ENCODE results near the gene NCOA5. TPM values are rescaled to one million over a fixed set of nuclear protein-coding genes. Genes with fewer than 3 reads are reported as not detected.

Gene NCOA5
- total and polyA plus RNA-seq, 3 donors from 2014 or later = 55.6 to 66.2 (median 64.0) TPM

GRCh38 chr20:46012921-46013320 is 76.8 kb downstream of the NCOA5 start:
- H3K9me3 ChIP-seq = no peaks in the 10 kb centered on the region
- no peak for TF ChIP-seq CTCF (IDR thresholded peaks at IDR 0.05)
- no peak for TF ChIP-seq POLR2A (IDR thresholded peaks at IDR 0.05)
- 37 to 53% methylated on average over 10 of the region's 10 CpGs for WGBS, 2 donors
- no peak overlapping the region for H3K27ac ChIP-seq
- no peaks in the 10 kb centered on the region for H3K36me3 ChIP-seq (ENCODE audit: low read depth, missing control alignments)
- H3K27me3 ChIP-seq = peaks cover 6% of the 10 kb centered on the region
- H3K4me1 ChIP-seq = peaks cover 7% of the 10 kb centered on the region
- DNase-seq = no peak
- H3K4me3 ChIP-seq = peak overlapping the region in 1 of 2 donors; percentile 47
- intact Hi-C loops (cut with DNase I; ENCODE audit: low total_unique reads) = no loop called here

DNA sequence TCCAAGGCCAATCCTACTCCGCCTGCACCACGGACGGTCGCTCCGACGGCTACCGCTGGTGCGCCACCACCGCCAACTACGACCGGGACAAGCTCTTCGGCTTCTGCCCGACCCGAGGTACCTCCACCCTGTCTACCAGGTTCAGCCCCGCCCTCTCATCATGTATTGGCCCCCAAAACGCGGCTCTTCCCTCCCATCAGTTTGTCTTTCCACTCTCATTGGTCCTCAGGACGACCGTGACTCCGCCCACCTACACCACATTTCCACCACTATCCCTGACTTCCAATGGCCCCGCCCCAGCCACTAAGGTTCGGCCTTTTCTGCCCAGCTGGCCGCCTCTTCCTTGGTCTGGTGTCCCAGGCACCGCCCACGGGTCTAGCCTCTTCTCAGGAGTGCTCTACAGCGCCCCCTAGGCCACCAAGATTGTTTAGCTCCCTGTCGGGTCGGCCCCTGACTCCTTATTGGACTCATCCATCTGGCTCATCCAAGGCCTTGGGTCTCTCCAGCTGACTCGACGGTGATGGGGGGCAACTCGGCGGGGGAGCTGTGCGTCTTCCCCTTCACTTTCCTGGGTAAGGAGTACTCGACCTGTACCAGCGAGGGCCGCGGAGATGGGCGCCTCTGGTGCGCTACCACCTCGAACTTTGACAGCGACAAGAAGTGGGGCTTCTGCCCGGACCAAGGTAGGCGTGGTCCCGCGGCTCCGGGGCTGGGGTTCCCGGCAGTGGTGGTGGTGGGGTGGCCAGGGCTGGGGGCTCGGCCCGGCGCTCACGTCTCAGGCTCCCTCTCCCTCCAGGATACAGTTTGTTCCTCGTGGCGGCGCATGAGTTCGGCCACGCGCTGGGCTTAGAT is 77.9 kb downstream of the NCOA5 start:
- peak; percentile 81 for DNase-seq
- intact Hi-C loops (cut with DNase I; ENCODE audit: low total_unique reads) = no loop called here

More for the DNA sequence above, 77.9 kb downstream of the NCOA5 start:
- H3K27me3 ChIP-seq = peaks cover 6% of the 10 kb centered on the region
- no peaks in the 10 kb centered on the region for H3K36me3 ChIP-seq (ENCODE audit: low read depth, missing control alignments)
- WGBS, 2 donors = 9 to 14% methylated on average over 47 to 49 of the region's 57 CpGs
- H3K4me1 ChIP-seq = peaks cover 10% of the 10 kb centered on the region
- TF ChIP-seq CTCF (IDR thresholded peaks at IDR 0.05) (peak in 2 of 3 experiments; percentile 13 to 35), POLR2A (IDR thresholded peaks at IDR 0.05) (no peak)
- no peak overlapping the region for H3K4me3 ChIP-seq
- H3K9me3 ChIP-seq = no peaks in the 10 kb centered on the region
- no peak overlapping the region for H3K27ac ChIP-seq

Other genes starting within 250 kb of the NCOA5 start
- 10 to 100 TPM; 71.2 to 79.6 TPM for gene ACOT8, start 232.6 kb downstream of the NCOA5 start, total RNA-seq
- gene ACOT8, start 232.6 kb downstream of the NCOA5 start, polyA plus RNA-seq (ENCODE audit: insufficient read depth, low read depth, low replicate concordance) = 44.4 TPM
- gene ZSWIM3, start 232.3 kb downstream of the NCOA5 start, total RNA-seq = 10 to 100 TPM in 1 of 2 donors, 1 to 10 TPM in 1; 9.3 to 12.8 TPM
- gene ZSWIM3, start 232.3 kb downstream of the NCOA5 start, polyA plus RNA-seq (ENCODE audit: insufficient read depth, low read depth, low replicate concordance) = 8.0 TPM
- gene ZSWIM1, start 208.7 kb downstream of the NCOA5 start, total RNA-seq = 10 to 100 TPM; 24.0 to 24.5 TPM
- gene ZSWIM1, start 208.7 kb downstream of the NCOA5 start, polyA plus RNA-seq (ENCODE audit: insufficient read depth, low read depth, low replicate concordance) = 11.4 TPM
- gene SPATA25, start 202.3 kb downstream of the NCOA5 start, total RNA-seq = 10 to 100 TPM; 14.9 to 26.0 TPM
- gene SPATA25, start 202.3 kb downstream of the NCOA5 start, polyA plus RNA-seq (ENCODE audit: insufficient read depth, low read depth, low replicate concordance) = 59.4 TPM
- 1 to 10 TPM; 7.0 to 9.1 TPM for gene NEURL2, start 198.8 kb downstream of the NCOA5 start, total RNA-seq
- gene NEURL2, start 198.8 kb downstream of the NCOA5 start, polyA plus RNA-seq (ENCODE audit: insufficient read depth, low read depth, low replicate concordance) = 1.9 TPM
- gene CTSA, start 198.6 kb downstream of the NCOA5 start, total RNA-seq = 100 to 1,000 TPM; 112 to 223 TPM
- 103 TPM for gene CTSA, start 198.6 kb downstream of the NCOA5 start, polyA plus RNA-seq (ENCODE audit: insufficient read depth, low read depth, low replicate concordance)
- 10 to 100 TPM; 53.3 to 80.0 TPM for gene PLTP, start 177.8 kb downstream of the NCOA5 start, total RNA-seq
- gene PLTP, start 177.8 kb downstream of the NCOA5 start, polyA plus RNA-seq (ENCODE audit: insufficient read depth, low read depth, low replicate concordance) = 105 TPM
- gene PCIF1, start 155.3 kb downstream of the NCOA5 start, total RNA-seq = 10 to 100 TPM; 39.4 to 48.7 TPM
- gene PCIF1, start 155.3 kb downstream of the NCOA5 start, polyA plus RNA-seq (ENCODE audit: insufficient read depth, low read depth, low replicate concordance) = 39.3 TPM
- gene ZNF335, start 117.8 kb downstream of the NCOA5 start, total RNA-seq = 10 to 100 TPM; 50.5 to 53.5 TPM
- 25.3 TPM for gene ZNF335, start 117.8 kb downstream of the NCOA5 start, polyA plus RNA-seq (ENCODE audit: insufficient read depth, low read depth, low replicate concordance)
- gene MMP9, start 81.1 kb downstream of the NCOA5 start, total RNA-seq = under 1 TPM; 0.39 to 0.56 TPM
- gene MMP9, start 81.1 kb downstream of the NCOA5 start, polyA plus RNA-seq (ENCODE audit: insufficient read depth, low read depth, low replicate concordance) = 10.0 TPM
- 1 to 10 TPM; 5.5 to 9.2 TPM for gene SLC12A5, start 60.7 kb downstream of the NCOA5 start, total RNA-seq
- gene SLC12A5, start 60.7 kb downstream of the NCOA5 start, polyA plus RNA-seq (ENCODE audit: insufficient read depth, low read depth, low replicate concordance) = 15.5 TPM
- gene CD40, start 28.4 kb upstream of the NCOA5 start, total RNA-seq = 1 to 10 TPM; 5.0 to 5.3 TPM
- 8.8 TPM for gene CD40, start 28.4 kb upstream of the NCOA5 start, polyA plus RNA-seq (ENCODE audit: insufficient read depth, low read depth, low replicate concordance)
- 1 to 10 TPM; 1.8 to 2.6 TPM for gene CDH22, start 218.5 kb upstream of the NCOA5 start, total RNA-seq
- 2.6 TPM for gene CDH22, start 218.5 kb upstream of the NCOA5 start, polyA plus RNA-seq (ENCODE audit: insufficient read depth, low read depth, low replicate concordance)